Neuronal stem cell (in vitro differentiated cells): ENCODE results near the gene CDC14B.

ENCODE experiments used
- DNase-seq: peaks from one replicate; pipeline ENCODE4 v3.0.0-alpha.2; 2013; ENCODE audit warnings: low spot score
- H2AFZ ChIP-seq: one replicate; pipeline ENCODE4 v1.6.1; 2013; ENCODE audit warnings: mild to moderate bottlenecking, low read length, inconsistent platforms
- H2AK5ac ChIP-seq: 2 replicates; pipeline ENCODE4 v1.6.1; 2013; ENCODE audit warnings: low read depth, mild to moderate bottlenecking, inconsistent platforms, low read length, moderate library complexity, mixed read lengths
- H2BK120ac ChIP-seq: 2 replicates; pipeline ENCODE4 v1.6.1; 2013; ENCODE audit warnings: low read depth, mild to moderate bottlenecking, inconsistent platforms, low read length, moderate library complexity, mixed read lengths
- H2BK12ac ChIP-seq: one replicate; pipeline ENCODE4 v1.6.1; 2013; ENCODE audit warnings: low read length, inconsistent platforms
- H2BK15ac ChIP-seq: 2 replicates; pipeline ENCODE4 v1.6.1; 2013; ENCODE audit warnings: mild to moderate bottlenecking, low read length, inconsistent platforms, mixed read lengths
- H2BK5ac ChIP-seq: one replicate; pipeline ENCODE4 v1.6.1; 2013; ENCODE audit warnings: inconsistent platforms, mild to moderate bottlenecking, low read length, moderate library complexity
- H3K14ac ChIP-seq: one replicate; pipeline ENCODE4 v1.6.1; 2013; ENCODE audit warnings: low read length, inconsistent platforms
- H3K18ac ChIP-seq: 2 replicates; pipeline ENCODE4 v1.6.1; 2013; ENCODE audit warnings: low read length, inconsistent platforms
- H3K23ac ChIP-seq: 2 replicates; pipeline ENCODE4 v1.6.1; 2013; ENCODE audit warnings: low read depth, mild to moderate bottlenecking, mixed read lengths, low read length, inconsistent platforms; ENCODE audit not compliant: poor library complexity
- H3K27ac ChIP-seq: replicated peaks from 3 replicates; pipeline ENCODE4 v1.5.1; 2013; ENCODE audit warnings: low read length, inconsistent platforms
- H3K27me3 ChIP-seq, 3 experiments: 2 replicates each; pipeline ENCODE4 v1.6.1; 2013; ENCODE audit warnings: low read length in 3 of 3, mild to moderate bottlenecking in 2 of 3, inconsistent platforms in 1 of 3, low read depth in 1 of 3, mixed read lengths in 1 of 3, moderate library complexity in 1 of 3; ENCODE audit not compliant: control insufficient read depth in 3 of 3, insufficient read depth in 3 of 3
- H3K36me3 ChIP-seq, 2 donors: replicated peaks in 1 of 2; 2 replicates each; pipeline ENCODE4 v1.6.1; 2013; ENCODE audit warnings: low read length in 2 of 2; ENCODE audit not compliant: control insufficient read depth in 2 of 2, insufficient read depth in 2 of 2
- H3K4ac ChIP-seq: 2 replicates; pipeline ENCODE4 v1.6.1; 2013; ENCODE audit warnings: inconsistent platforms, mild to moderate bottlenecking, low read length, moderate library complexity
- H3K4me1 ChIP-seq, 2 donors: 1 replicate in 1 of 2; 2 replicates in 1 of 2; pipeline ENCODE4 v1.6.1; 2013; ENCODE audit warnings: low read length in 2 of 2, low read depth in 1 of 2; ENCODE audit not compliant: control insufficient read depth in 2 of 2, insufficient read depth in 1 of 2
- H3K4me2 ChIP-seq: one replicate; pipeline ENCODE4 v1.6.1; 2013; ENCODE audit warnings: mild to moderate bottlenecking, low read length, inconsistent platforms; ENCODE audit not compliant: insufficient read depth, poor library complexity, severe bottlenecking
- H3K4me3 ChIP-seq, 2 donors: 2 replicates each; pipeline ENCODE4 v1.5.1; 2013; ENCODE audit warnings: low read length in 2 of 2, mild to moderate bottlenecking in 2 of 2, inconsistent platforms in 1 of 2, moderate library complexity in 1 of 2
- H3K79me1 ChIP-seq: one replicate; pipeline ENCODE4 v1.6.1; 2013; ENCODE audit warnings: low read depth, mild to moderate bottlenecking, inconsistent platforms, low read length, moderate library complexity
- H3K9ac ChIP-seq: one replicate; pipeline ENCODE4 v1.6.1; 2013; ENCODE audit warnings: mild to moderate bottlenecking, low read depth, low read length, inconsistent platforms; ENCODE audit not compliant: poor library complexity
- H3K9me3 ChIP-seq, 2 donors: replicated peaks in 1 of 2; 2 replicates each; pipeline versions ENCODE3 to v1.6.1; 2013; ENCODE audit warnings: low read length in 2 of 2, mild to moderate bottlenecking in 2 of 2, inconsistent platforms in 1 of 2, low read depth in 1 of 2, mixed read lengths in 1 of 2, moderate library complexity in 1 of 2; ENCODE audit not compliant: control insufficient read depth in 2 of 2, insufficient read depth in 1 of 2
- H4K8ac ChIP-seq: one replicate; pipeline ENCODE4 v1.6.1; 2013; ENCODE audit warnings: low read depth, mild to moderate bottlenecking, inconsistent platforms, low read length, moderate library complexity
- H4K91ac ChIP-seq: one replicate; pipeline ENCODE4 v1.6.1; 2013; ENCODE audit warnings: low read length, low read depth, mild to moderate bottlenecking, inconsistent platforms; ENCODE audit not compliant: poor library complexity
- WGBS, 2 donors: extraction: QIAGEN DNeasy Blood & Tissue Kit; methylation state at CpG; one replicate each; pipeline ENCODE4 v1.1.7; 2013; ENCODE audit warnings: missing lambda C conversion rate in 2 of 2, mixed read lengths in 1 of 2; ENCODE audit not compliant: insufficient read length in 2 of 2, insufficient replicate concordance in 1 of 2; ENCODE audit errors: extremely low coverage in 2 of 2; 5-methylcytosine and 5-hydroxymethylcytosine counted together

Gene CDC14B

GRCh38 chr9:96611302-96611701, 8.3 kb downstream of the CDC14B start:
- no peak overlapping the region for H3K4me3 ChIP-seq
- no peak overlapping the region for H2BK12ac ChIP-seq
- H3K9ac ChIP-seq: no peak overlapping the region
- H3K27me3 ChIP-seq: no peaks in the 10 kb centered on the region
- no peak overlapping the region for H3K4me2 ChIP-seq
- peaks cover 3 to 16% of the 10 kb centered on the region in 2 donors for H3K4me1 ChIP-seq
- H2BK120ac ChIP-seq: no peak overlapping the region
- H4K91ac ChIP-seq: no peak overlapping the region
- no peak overlapping the region for H3K27ac ChIP-seq
- H3K9me3 ChIP-seq: no peaks in the 10 kb centered on the region
- no peak overlapping the region for H3K18ac ChIP-seq
- no peak overlapping the region for H3K23ac ChIP-seq
- no peak overlapping the region for H2BK5ac ChIP-seq
- H3K4ac ChIP-seq: no peak overlapping the region
- DNase-seq: no peak
- WGBS, 2 donors: no CpG with 5 or more reads among the region's 3 CpGs
- H3K79me1 ChIP-seq: peaks cover 6% of the 10 kb centered on the region
- H4K8ac ChIP-seq: no peak overlapping the region
- H2AFZ ChIP-seq: no peak overlapping the region
- H3K14ac ChIP-seq: no peak overlapping the region
- H3K36me3 ChIP-seq: no peaks in the 10 kb centered on the region
- H2AK5ac ChIP-seq: no peak overlapping the region
- no peak overlapping the region for H2BK15ac ChIP-seq

- DNase-seq: no peak
- no peaks in the 10 kb centered on the region for H3K9me3 ChIP-seq
- no peak overlapping the region for H4K91ac ChIP-seq
- no peak overlapping the region for H3K18ac ChIP-seq
- H2BK120ac ChIP-seq: no peak overlapping the region
- H3K27ac ChIP-seq: no peak overlapping the region
- H3K9ac ChIP-seq: no peak overlapping the region
- H2BK15ac ChIP-seq: no peak overlapping the region
- H3K4ac ChIP-seq: no peak overlapping the region
- H2BK12ac ChIP-seq: no peak overlapping the region
- H3K27me3 ChIP-seq: no peaks in the 10 kb centered on the region
- H2BK5ac ChIP-seq: no peak overlapping the region
- no peak overlapping the region for H3K4me2 ChIP-seq
- H3K4me1 ChIP-seq: peaks cover 3 to 16% of the 10 kb centered on the region in 2 donors
- H4K8ac ChIP-seq: no peak overlapping the region
- H2AK5ac ChIP-seq: no peak overlapping the region
- H3K4me3 ChIP-seq: no peak overlapping the region
- H3K36me3 ChIP-seq: no peaks in the 10 kb centered on the region
- H2AFZ ChIP-seq: no peak overlapping the region
- H3K23ac ChIP-seq: no peak overlapping the region
- H3K14ac ChIP-seq: no peak overlapping the region
- peaks cover 4% of the 10 kb centered on the region for H3K79me1 ChIP-seq
Observed at GRCh38 chr9:96609732-96610131, 9.9 kb downstream of the CDC14B start.

- Histone ChIP-seq H2AFZ (no peak overlapping the region), H3K23ac (no peak overlapping the region)
Observed at GRCh38 chr9:96607971-96608370, 11.7 kb downstream of the CDC14B start.

GRCh38 chr9:96605328-96605727, 14.3 kb downstream of the CDC14B start:
- no peak overlapping the region for H2BK12ac ChIP-seq
- no peaks in the 10 kb centered on the region for H3K36me3 ChIP-seq
- no peak overlapping the region for H3K4ac ChIP-seq
- H4K8ac ChIP-seq: no peak overlapping the region
- no peak overlapping the region for H2BK15ac ChIP-seq
- H3K4me1 ChIP-seq: peaks cover 3 to 4% of the 10 kb centered on the region in 2 donors
- H3K9ac ChIP-seq: no peak overlapping the region
- peaks cover 4% of the 10 kb centered on the region for H3K79me1 ChIP-seq
- H3K27me3 ChIP-seq: no peaks in the 10 kb centered on the region
- no peak for DNase-seq
- no peak overlapping the region for H2AFZ ChIP-seq
- no peak overlapping the region for H3K4me2 ChIP-seq
- H3K9me3 ChIP-seq: peaks cover 0 to 6% of the 10 kb centered on the region in 2 donors
- H4K91ac ChIP-seq: no peak overlapping the region
- no peak overlapping the region for H2BK120ac ChIP-seq
- no peak overlapping the region for H3K4me3 ChIP-seq
- no CpG with 5 or more reads among the region's 3 CpGs for WGBS, 2 donors
- H3K18ac ChIP-seq: no peak overlapping the region
- no peak overlapping the region for H3K27ac ChIP-seq
- H3K23ac ChIP-seq: no peak overlapping the region
- H2AK5ac ChIP-seq: no peak overlapping the region
- no peak overlapping the region for H2BK5ac ChIP-seq
- no peak overlapping the region for H3K14ac ChIP-seq

More at GRCh38 chr9:96607971-96608370, 11.7 kb downstream of the CDC14B start:
- Histone ChIP-seq H2BK12ac (no peak overlapping the region), H3K9me3 (no peaks in the 10 kb centered on the region), H3K9ac (no peak overlapping the region), H3K4ac (no peak overlapping the region), H4K8ac (no peak overlapping the region), H3K14ac (no peak overlapping the region), H2BK120ac (no peak overlapping the region), H2BK5ac (no peak overlapping the region), H3K79me1 (peaks cover 2% of the 10 kb centered on the region), H3K4me1 (peaks cover 5 to 14% of the 10 kb centered on the region in 2 donors), H3K36me3 (no peaks in the 10 kb centered on the region), H2BK15ac (no peak overlapping the region), H3K4me3 (no peak overlapping the region), H2AK5ac (no peak overlapping the region), H3K27ac (no peak overlapping the region), H3K4me2 (no peak overlapping the region), H4K91ac (no peak overlapping the region), H3K27me3 (no peaks in the 10 kb centered on the region), H3K18ac (no peak overlapping the region)
- no peak for DNase-seq
- WGBS, 2 donors: no CpG with 5 or more reads among the region's 3 CpGs
